GM18508 (cell line): ENCODE measurements around the gene ANKS6.

Experiments used
- ATAC-seq: cut with Tn5 transposase; IDR thresholded peaks from one replicate; pipeline ENCODE4 v1.9.1; 2021; ENCODE audit warnings: moderate number of reproducible peaks; ENCODE audit not compliant: insufficient read depth, unreplicated experiment

The ANKS6 gene

DNA sequence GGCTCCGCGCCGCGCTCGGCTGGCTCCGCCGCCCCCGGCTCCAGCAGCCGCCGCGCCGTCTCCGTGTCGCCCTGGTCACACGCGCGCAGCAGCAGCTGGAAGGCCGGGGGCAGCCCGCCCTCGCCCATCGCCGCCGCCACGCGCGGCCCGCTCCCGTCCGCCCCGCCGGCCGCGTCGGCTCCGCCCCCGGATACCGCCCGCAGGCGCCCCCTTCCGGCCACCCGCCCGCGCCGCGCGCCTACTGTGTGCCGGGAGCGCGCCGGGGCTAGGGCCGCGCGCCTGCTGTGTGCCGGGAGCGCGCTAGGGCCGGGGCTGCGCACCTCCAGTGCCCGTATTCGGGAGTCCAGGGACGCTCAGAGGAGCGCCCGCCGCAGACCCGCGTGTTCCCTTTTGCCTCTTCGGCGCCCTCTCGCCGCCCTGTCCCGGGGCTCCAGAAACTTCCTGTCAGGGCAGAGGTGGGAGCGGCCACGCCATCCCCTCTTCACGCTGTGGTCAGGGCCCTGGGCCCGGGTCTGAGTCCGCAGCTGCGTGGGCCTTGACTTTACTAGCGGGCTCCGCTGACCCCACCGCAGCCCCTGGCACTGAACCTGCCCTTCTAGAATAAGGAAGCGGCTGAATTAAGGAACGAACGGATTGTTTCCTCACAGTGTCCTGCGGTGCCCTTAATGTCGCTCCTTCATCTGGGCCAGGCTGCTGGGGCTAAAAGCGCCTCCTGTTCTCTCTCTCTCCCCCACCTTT lies at the start of gene ANKS6:
ANKS6 (minus strand) TSS at position 192 of the 738 bp plus-strand sequence; CDS start at position 128, 64 bp downstream.
- ATAC-seq = no peak

DNA sequence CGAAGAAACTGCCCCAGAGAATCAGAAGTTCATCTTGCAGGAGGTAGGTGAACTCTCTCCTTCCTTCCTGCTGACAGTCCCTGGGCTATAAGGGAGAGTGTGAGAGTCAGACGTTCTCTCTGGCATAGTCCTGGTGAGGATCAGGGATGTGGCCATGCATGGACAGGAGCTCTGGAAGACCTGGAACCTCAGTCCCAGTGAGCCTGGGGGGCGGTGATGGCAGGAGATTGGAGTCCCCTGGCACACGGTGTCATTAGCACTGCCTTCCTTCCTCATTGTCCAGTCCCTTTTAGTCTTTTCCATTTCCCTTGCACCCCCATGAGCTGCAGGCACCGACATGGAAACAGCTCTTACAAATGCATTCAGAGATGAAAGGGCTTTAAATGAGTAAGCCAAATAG lies 49.7 kb upstream of the ANKS6 start:
- no peak for ATAC-seq

- no peak for ATAC-seq
These were observed 46.2 kb upstream of the ANKS6 start for GRCh38 chr9:98842510-98842909.

GRCh38 chr9:98839724-98840123 lies 43.4 kb upstream of the ANKS6 start:
- no peak for ATAC-seq

DNA sequence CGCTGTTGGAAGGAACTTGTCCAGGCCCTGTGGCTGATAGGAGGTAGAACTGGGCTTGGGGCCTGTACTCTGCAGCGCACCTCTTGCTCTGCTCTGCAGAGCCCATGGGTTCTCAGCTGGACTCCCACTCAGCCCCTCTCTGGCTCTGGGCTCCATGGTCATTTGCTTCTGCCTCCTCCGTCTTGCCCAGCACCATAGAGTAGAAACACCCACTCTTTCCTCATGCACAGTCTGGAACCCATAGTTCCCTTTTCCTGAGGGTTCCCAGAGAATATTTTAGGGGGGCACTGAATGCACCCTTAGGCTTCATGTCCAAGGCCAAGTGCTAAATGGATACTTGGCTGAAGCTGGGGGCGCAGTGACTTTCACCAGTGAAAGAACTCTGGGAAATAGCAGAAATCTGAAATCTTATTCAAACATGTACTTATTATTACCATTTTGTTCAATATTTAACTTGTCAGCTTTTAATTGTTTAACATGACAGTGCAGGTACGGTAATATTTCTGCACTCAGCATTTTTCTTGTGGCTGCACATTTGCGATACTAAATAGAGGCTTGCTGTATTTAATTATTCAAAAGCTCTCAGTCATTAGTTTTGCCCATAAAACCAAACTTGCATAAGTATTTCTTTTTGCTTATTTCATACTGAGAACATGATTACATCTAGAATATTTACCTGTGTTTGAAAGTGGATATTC lies 42.7 kb upstream of the ANKS6 start:
- no peak for ATAC-seq

DNA sequence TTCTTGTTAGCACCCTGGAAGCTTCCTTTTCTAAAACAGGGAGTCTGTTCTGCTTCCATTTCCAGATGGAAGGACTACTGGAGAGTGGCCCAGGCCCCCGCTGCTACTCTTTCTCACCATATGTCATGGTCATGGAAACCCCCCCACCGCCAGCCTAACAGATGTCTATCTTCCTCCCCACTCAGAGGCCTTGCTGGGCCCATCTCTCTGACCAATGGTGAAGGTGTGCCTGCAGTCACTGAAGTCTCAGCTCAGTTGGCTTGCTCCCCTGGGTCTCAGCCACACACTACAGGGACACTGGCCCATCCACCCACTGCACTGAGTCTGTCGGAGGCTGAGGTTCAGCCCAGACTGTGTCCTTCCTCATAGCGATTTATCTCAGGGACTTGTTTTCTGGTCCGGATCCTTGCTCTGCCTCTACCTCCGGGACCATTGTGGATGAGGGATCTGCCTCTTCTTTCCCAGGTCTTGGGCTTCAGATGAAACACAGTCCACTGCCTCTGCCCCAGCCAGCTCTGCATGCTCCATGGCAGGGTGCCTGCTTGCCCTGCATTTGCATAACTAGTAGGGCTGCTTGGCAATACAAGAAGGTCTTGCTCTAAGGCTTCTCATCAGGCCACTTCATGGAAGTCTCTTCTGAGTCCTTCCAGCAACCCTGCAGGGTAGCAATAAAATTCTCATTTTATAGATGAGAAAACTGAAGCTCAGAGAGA lies 42.0 kb upstream of the ANKS6 start:
- ATAC-seq = no peak

GRCh38 chr9:98837516-98837915 lies 41.2 kb upstream of the ANKS6 start:
- no peak for ATAC-seq

GRCh38 chr9:98836206-98836605 lies 39.9 kb upstream of the ANKS6 start:
- ATAC-seq = no peak

DNA sequence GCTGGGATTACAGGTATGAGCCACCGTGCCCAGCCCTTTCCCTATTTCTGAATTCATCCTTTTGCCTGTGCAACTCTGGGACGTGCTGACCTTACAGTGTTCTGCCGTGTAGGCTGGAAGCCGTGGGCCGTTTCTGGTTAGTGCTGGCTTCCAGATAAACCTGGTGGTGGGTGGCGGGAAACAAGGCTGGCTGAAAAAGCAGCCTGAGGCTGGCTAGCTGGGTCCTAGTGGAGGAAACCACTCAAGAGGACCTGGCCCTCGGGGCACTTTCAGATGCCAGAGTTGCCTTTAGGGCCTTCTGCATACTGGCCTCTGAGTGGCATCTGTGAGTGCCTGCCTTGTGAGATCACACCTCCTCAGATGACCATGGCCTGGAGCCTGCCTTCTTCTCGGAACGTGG lies 38.0 kb upstream of the ANKS6 start:
- ATAC-seq = no peak

DNA sequence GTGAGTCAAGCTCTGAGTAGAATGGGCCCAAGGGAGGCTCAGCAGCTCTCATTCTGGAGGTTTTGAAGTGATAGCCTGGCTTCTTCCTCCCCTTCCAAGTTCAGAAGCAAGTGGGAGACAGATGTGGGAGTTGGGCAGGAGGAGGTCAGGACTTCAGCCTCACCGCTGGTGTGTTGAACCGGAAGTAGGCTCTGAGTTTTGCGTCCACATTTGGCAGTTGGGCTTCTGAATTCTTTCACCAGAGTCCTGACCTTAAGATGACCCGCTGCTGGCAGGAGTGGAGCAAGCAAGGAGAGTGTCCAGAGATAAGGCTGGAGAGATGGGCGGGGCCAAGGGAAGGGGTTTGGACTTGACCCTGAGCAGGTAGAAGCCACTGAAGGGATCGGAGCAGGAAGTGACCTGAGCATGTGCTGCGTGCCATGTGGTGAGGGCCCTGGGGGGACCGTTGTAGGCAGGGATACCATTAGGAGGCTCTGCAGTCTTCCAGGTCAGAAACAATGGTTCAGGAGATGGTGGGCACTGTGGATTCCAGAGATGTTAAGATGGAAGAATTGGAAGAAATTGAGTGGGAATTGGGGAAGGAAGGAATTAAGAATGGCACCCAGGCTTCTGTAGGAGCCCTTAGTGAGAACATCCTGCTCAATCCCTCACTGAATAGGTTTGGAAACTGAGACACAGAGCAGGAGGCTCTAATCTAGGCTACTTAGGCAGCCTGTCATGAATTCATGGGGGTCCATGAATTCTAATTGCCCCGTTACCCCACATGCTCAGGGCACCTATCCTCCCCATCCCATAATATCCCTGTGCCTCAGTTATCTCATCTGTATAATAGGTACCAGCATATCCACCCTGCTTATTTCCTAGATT lies 37.0 kb upstream of the ANKS6 start:
- no peak for ATAC-seq

DNA sequence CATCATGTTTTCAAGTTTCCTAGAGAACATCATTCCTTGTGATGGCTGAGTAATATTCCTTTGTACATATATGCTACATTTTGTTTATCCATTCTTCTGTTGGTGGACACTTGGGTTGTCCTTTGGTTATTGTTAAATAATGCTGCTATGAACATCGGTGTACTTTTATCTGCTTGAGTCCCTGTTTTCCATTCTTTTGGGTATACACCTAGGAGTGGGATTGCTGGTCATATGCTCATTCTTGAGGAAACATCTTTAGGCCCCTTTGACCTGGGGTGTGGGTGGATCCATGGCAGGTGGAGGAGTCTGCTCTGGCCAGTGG lies 36.4 kb upstream of the ANKS6 start:
- no peak for ATAC-seq

GRCh38 chr9:98831696-98832095 lies 35.3 kb upstream of the ANKS6 start:
- ATAC-seq = no peak

DNA sequence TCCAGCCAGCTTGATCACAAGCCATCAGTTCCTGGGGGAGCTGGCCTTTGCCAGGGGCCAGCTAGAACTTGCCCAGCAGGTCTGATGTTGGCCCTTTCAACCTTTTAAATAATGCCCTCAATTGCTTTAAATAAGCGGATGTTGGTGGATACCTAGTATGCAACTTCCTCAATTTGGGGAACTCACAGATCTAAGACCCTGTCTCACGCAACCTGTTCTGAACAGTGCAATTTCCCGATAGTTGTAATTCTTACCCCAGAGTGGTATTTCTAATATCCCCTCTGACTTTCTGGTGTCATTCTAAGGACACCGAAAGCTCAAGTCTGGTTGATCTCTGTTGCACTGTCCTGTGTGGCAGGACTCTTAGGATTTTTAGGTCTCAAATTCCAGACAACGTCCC lies 34.2 kb upstream of the ANKS6 start:
- ATAC-seq = no peak

- ATAC-seq = no peak
These were observed 33.4 kb upstream of the ANKS6 start for GRCh38 chr9:98829766-98830165.

- no peak for ATAC-seq
These were observed 30.4 kb upstream of the ANKS6 start for GRCh38 chr9:98826716-98827115.

- ATAC-seq = no peak
These were observed 29.1 kb upstream of the ANKS6 start for GRCh38 chr9:98825414-98825813.

GRCh38 chr9:98823666-98824334 lies 27.4 kb upstream of the ANKS6 start:
- no peak for ATAC-seq

DNA sequence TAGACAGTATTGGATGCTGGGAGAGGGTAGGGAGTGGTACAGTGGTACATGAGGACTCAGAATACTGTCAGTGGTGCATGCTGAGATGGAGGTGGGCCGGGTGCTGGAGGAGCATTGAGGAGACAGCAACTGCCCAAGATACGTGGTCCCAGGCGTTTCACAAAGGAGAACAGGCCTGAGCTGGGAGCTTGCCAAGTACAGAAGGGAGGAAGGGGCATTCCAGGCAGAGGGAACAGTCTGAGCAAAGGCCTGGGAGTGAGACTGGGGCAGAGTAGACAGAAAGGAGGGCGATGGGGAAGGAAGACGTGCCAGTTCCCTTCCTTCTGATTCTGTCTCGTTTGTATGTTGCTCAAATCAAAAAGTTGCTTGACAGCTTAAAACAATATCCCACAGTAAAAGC lies 26.3 kb upstream of the ANKS6 start:
- ATAC-seq = no peak

GRCh38 chr9:98821831-98822230 lies 25.5 kb upstream of the ANKS6 start:
- ATAC-seq = no peak

- ATAC-seq = no peak
These were observed 22.9 kb upstream of the ANKS6 start for GRCh38 chr9:98819231-98819630.
